Epidermal melanocyte (primary cell): Measurements from ENCODE around the gene OSBPL9.

Source experiments
- DNase-seq: peaks from one replicate; pipeline ENCODE4 v3.0.0; 2011; ENCODE audit warnings: low spot score; ENCODE audit not compliant: insufficient read length

The OSBPL9 gene

GRCh38 chr1:51734896-51735745, 118.2 kb downstream of the OSBPL9 start:
- no peak for DNase-seq

- no peak for DNase-seq
Observed at GRCh38 chr1:51735746-51736254, 118.9 kb downstream of the OSBPL9 start.

GRCh38 chr1:51736702-51737101, 119.8 kb downstream of the OSBPL9 start:
- DNase-seq: no peak

- DNase-seq: no peak
Observed at GRCh38 chr1:51738681-51739080, 121.8 kb downstream of the OSBPL9 start.

- DNase-seq: no peak
Observed at GRCh38 chr1:51740652-51741051, 123.8 kb downstream of the OSBPL9 start.

GRCh38 chr1:51741121-51741681, 124.3 kb downstream of the OSBPL9 start:
- no peak for DNase-seq

GRCh38 chr1:51744506-51745303, 127.8 kb downstream of the OSBPL9 start:
- DNase-seq: no peak

GRCh38 chr1:51745304-51745570, 128.3 kb downstream of the OSBPL9 start:
- DNase-seq: no peak

GRCh38 chr1:51749151-51749550, 132.3 kb downstream of the OSBPL9 start:
- DNase-seq: no peak

GRCh38 chr1:51750218-51750617, 133.3 kb downstream of the OSBPL9 start:
- no peak for DNase-seq

GRCh38 chr1:51750729-51751128, 133.8 kb downstream of the OSBPL9 start:
- DNase-seq: no peak

- DNase-seq: no peak
Observed at GRCh38 chr1:51752073-51752948, 135.4 kb downstream of the OSBPL9 start.

GRCh38 chr1:51753969-51754368, 137.1 kb downstream of the OSBPL9 start:
- DNase-seq: no peak

GRCh38 chr1:51754666-51755065, 137.8 kb downstream of the OSBPL9 start:
- no peak for DNase-seq

- DNase-seq: no peak
Observed at GRCh38 chr1:51755437-51755836, 138.5 kb downstream of the OSBPL9 start.

- no peak for DNase-seq
Observed at GRCh38 chr1:51756290-51756689, 139.4 kb downstream of the OSBPL9 start.

GRCh38 chr1:51758310-51758709, 141.4 kb downstream of the OSBPL9 start:
- DNase-seq: no peak

GRCh38 chr1:51760872-51761271, 144.0 kb downstream of the OSBPL9 start:
- DNase-seq: no peak

- DNase-seq: no peak
Observed at GRCh38 chr1:51761351-51761750, 144.5 kb downstream of the OSBPL9 start.

- DNase-seq: peak; percentile 42
Observed at GRCh38 chr1:51768971-51769588, 152.2 kb downstream of the OSBPL9 start.

- no peak for DNase-seq
Observed at GRCh38 chr1:51776408-51776807, 159.5 kb downstream of the OSBPL9 start.
